ENCODE data around the gene SLC44A4. TPM values are rescaled to one million over a fixed set of nuclear protein-coding genes. Genes with fewer than 3 reads are reported as not detected.

The SLC44A4 gene
- total and polyA plus RNA-seq, 9 of the 15 experiments (the other 6 are each of a cell fraction or from before 2014, with no cell fraction given), result 7.9 to 18.6 (median 11.2) TPM

GRCh38 chr6:31815025-31815838 is 63.6 kb downstream of the SLC44A4 start, which contains the start of the genes HSPA1A and HSPA1L (continued):
- peak; percentile 40; the same call in 1 of the 2 replicates for TF ChIP-seq SREBF1 (IDR thresholded peaks at IDR 0.05; ENCODE audit: borderline replicate concordance, low read depth, low read length)
- TF ChIP-seq RB1 (IDR thresholded peaks at IDR 0.05; ENCODE audit: low read depth), result peak; percentile 89
- peak; percentile 81 for TF ChIP-seq FOXP1 (CRISPR knock-in tag; IDR thresholded peaks at IDR 0.05)
- TF ChIP-seq NFYB (IDR thresholded peaks at IDR 0.05; ENCODE audit: extremely low read depth, insufficient read length), result peak; percentile 90
- TF ChIP-seq DIDO1 (tag; IDR thresholded peaks at IDR 0.05; ENCODE audit: low read depth), result no peak
- peak; percentile 85 for TF ChIP-seq SAP30 (IDR thresholded peaks at IDR 0.05; ENCODE audit: borderline replicate concordance, insufficient read depth, low read depth, low read length, poor library complexity, severe bottlenecking)
- TF ChIP-seq ETS2 (tag; IDR thresholded peaks at IDR 0.05; ENCODE audit: borderline replicate concordance, poor library complexity, severe bottlenecking), result no peak
- no peak for TF ChIP-seq MGA (IDR thresholded peaks at IDR 0.05)
- peak; percentile 91; the same call in 1 of the 2 replicates for TF ChIP-seq ZBTB43 (CRISPR knock-in tag; IDR thresholded peaks at IDR 0.05)
- no peak for TF ChIP-seq TCFL5 (CRISPR knock-in tag; conservative IDR thresholded peaks at IDR 0.05)
- TF ChIP-seq MAFK (IDR thresholded peaks at IDR 0.05; ENCODE audit: low read length), result 0 out of 2 replicates have a peak, but pooled peaks have one; percentile 6
